Astrocyte (in vitro differentiated cells and primary cell): ENCODE results near the gene IMPA2.

Experiments used
- EZH2 ChIP-seq: IDR thresholded peaks from 2 replicates; pipeline ENCODE4 v1.6.1; 2012; ENCODE audit warnings: mild to moderate bottlenecking, low read length, inconsistent platforms; ENCODE audit not compliant: insufficient read depth
- TF ChIP-seq, protein P1 (sequence below): IDR thresholded peaks from 2 replicates; pipeline ENCODE4 v1.5.1; 2011; ENCODE audit warnings: low read depth, mild to moderate bottlenecking, inconsistent platforms, low read length, moderate library complexity; ENCODE audit not compliant: insufficient read depth

GRCh38 chr18:11980163-11980493 lies 1.2 kb upstream of the IMPA2 start:
- TF ChIP-seq, protein P1, sequence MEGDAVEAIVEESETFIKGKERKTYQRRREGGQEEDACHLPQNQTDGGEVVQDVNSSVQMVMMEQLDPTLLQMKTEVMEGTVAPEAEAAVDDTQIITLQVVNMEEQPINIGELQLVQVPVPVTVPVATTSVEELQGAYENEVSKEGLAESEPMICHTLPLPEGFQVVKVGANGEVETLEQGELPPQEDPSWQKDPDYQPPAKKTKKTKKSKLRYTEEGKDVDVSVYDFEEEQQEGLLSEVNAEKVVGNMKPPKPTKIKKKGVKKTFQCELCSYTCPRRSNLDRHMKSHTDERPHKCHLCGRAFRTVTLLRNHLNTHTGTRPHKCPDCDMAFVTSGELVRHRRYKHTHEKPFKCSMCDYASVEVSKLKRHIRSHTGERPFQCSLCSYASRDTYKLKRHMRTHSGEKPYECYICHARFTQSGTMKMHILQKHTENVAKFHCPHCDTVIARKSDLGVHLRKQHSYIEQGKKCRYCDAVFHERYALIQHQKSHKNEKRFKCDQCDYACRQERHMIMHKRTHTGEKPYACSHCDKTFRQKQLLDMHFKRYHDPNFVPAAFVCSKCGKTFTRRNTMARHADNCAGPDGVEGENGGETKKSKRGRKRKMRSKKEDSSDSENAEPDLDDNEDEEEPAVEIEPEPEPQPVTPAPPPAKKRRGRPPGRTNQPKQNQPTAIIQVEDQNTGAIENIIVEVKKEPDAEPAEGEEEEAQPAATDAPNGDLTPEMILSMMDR = no peak
- TF ChIP-seq EZH2 = no peak
